Heart left ventricle (tissue), 13 donors: ENCODE results near the gene KCNA2.

ENCODE experiments used
- CTCF ChIP-seq, 12 donors: fragments of 200-600 bp; sonication (generic) in 4 of 12; IDR thresholded peaks; one replicate each; pipeline versions ENCODE4 v1.5.0 to v1.8.0; 2018 to 2022; ENCODE audit warnings: antibody characterized with exemption in 12 of 12, mild to moderate bottlenecking in 5 of 12
- POLR2A ChIP-seq, 2 donors: fragments of 450-650 bp; IDR thresholded peaks; one replicate each; pipeline ENCODE4 v1.6.1; 2017; ENCODE audit warnings: antibody characterized with exemption in 2 of 2, mild to moderate bottlenecking in 2 of 2, moderate library complexity in 2 of 2
- donor health status: ischemic (EF 13 %, LVEDD 7.1; RV severe dilation, severe dysfunction).
- donor health status: DM: no; HTN: yes; CAD: no.
- donor health status: DM: no; HTN: no; CAD: no.
- donor health status: ischemic (EF 25% LVEDD 6.9; RV normal size, moderate dysfunction).
- donor health status: ischemic (EF 25% LVEDD 5.7; RV mildly dilated, moderate dysfunction).
- donor health status: ischemic (EF 35%, LVEDD 5.7; RV mildly dilated, moderate dysfunction).
- donor health status: nonischemic (EF 11% LVEDD 7.7; RV severe dilation, severe dysfunction).
- donor health status: DM: yes; HTN: yes; CAD: no.
- donor health status: PGD.
- donor health status: ischemic (EF 29% LVEDD 5.4; RV normal size, mild dysfunction).
- donor health status: nonischemic (EF 23%, LVEDD 6.1; RV moderate dilation, normal function).

GRCh38 chr1:110594456-110595352, 11.5 kb downstream of the KCNA2 start:
- no peak for TF ChIP-seq CTCF (IDR thresholded peaks at IDR 0.05)
- no peak for TF ChIP-seq POLR2A (IDR thresholded peaks at IDR 0.05)
